Loucy (cell line): Measurements from ENCODE around the gene AGPAT3.

Experiments used
- H2AFZ ChIP-seq: fragments of 200-600 bp; sonication (generic); 2 replicates; pipeline ENCODE4 v1.6.0; 2016; ENCODE audit warnings: antibody characterized with exemption, mild to moderate bottlenecking, low read length, moderate library complexity
- H3F3A ChIP-seq: fragments of 200-600 bp; 2 replicates; pipeline ENCODE4 v1.6.0; 2016; ENCODE audit warnings: antibody characterized with exemption, low read depth, mild to moderate bottlenecking
- H3K27me3 ChIP-seq: fragments of 200-600 bp; sonication (generic); 2 replicates; pipeline ENCODE4 v1.6.1; 2014; ENCODE audit warnings: low read length, mild to moderate bottlenecking; ENCODE audit not compliant: insufficient read depth, poor library complexity, severe bottlenecking
- H3K36me3 ChIP-seq: fragments of 200-600 bp; sonication (generic); 2 replicates; pipeline ENCODE4 v1.6.1; 2016; ENCODE audit warnings: low read length; ENCODE audit not compliant: insufficient read depth
- H3K4me1 ChIP-seq: fragments of 200-600 bp; sonication (generic); 2 replicates; pipeline ENCODE4 v1.5.1; 2014; ENCODE audit warnings: low read length, mild to moderate bottlenecking; ENCODE audit not compliant: insufficient read depth, poor library complexity, severe bottlenecking
- H3K4me2 ChIP-seq: fragments of 200-600 bp; sonication (generic); 2 replicates; pipeline ENCODE4 v1.6.0; 2014; ENCODE audit warnings: antibody characterized with exemption, low read length, low read depth, mild to moderate bottlenecking; ENCODE audit not compliant: poor library complexity, severe bottlenecking
- H3K4me3 ChIP-seq: fragments of 200-600 bp; sonication (generic); 2 replicates; pipeline ENCODE4 v1.5.1; 2014; ENCODE audit warnings: low read length, mild to moderate bottlenecking, mixed read lengths; ENCODE audit not compliant: poor library complexity, severe bottlenecking
- H3K79me2 ChIP-seq: fragments of 200-600 bp; sonication (generic); 2 replicates; pipeline ENCODE4 v1.6.1; 2014; ENCODE audit warnings: low read length; ENCODE audit not compliant: insufficient read depth
- H3K9ac ChIP-seq: fragments of 200-600 bp; sonication (generic); 2 replicates; pipeline ENCODE4 v1.6.0; 2014; ENCODE audit warnings: mild to moderate bottlenecking, low read depth, low read length, moderate library complexity; ENCODE audit not compliant: poor library complexity, severe bottlenecking
- H3K9me2 ChIP-seq: fragments of 200-600 bp; sonication (generic); replicated peaks from 2 replicates; pipeline ENCODE4 v1.6.1; 2016; ENCODE audit warnings: low read depth, low read length, mixed read lengths
- H3K9me3 ChIP-seq: fragments of 200-600 bp; sonication (generic); 2 replicates; pipeline ENCODE4 v1.6.1; 2014; ENCODE audit warnings: mild to moderate bottlenecking, antibody characterized with exemption, low read length, low read depth; ENCODE audit not compliant: insufficient read depth
- H4K20me1 ChIP-seq: fragments of 200-600 bp; sonication (generic); 2 replicates; pipeline ENCODE4 v1.6.0; 2014; ENCODE audit warnings: antibody characterized with exemption, low read length, mild to moderate bottlenecking; ENCODE audit not compliant: insufficient read depth, poor library complexity, severe bottlenecking
- CTCF ChIP-seq: fragments of 200-600 bp; sonication (generic); conservative IDR thresholded peaks from 2 replicates; pipeline ENCODE4 v1.5.1; 2014; ENCODE audit warnings: mild to moderate bottlenecking, antibody characterized with exemption, low read length
- EZH2phosphoT487 ChIP-seq: fragments of 200-600 bp; IDR thresholded peaks from 2 replicates; pipeline ENCODE4 v1.6.1; 2018; ENCODE audit warnings: antibody characterized with exemption, mild to moderate bottlenecking, moderate library complexity, borderline replicate concordance

AGPAT3 gene

DNA sequence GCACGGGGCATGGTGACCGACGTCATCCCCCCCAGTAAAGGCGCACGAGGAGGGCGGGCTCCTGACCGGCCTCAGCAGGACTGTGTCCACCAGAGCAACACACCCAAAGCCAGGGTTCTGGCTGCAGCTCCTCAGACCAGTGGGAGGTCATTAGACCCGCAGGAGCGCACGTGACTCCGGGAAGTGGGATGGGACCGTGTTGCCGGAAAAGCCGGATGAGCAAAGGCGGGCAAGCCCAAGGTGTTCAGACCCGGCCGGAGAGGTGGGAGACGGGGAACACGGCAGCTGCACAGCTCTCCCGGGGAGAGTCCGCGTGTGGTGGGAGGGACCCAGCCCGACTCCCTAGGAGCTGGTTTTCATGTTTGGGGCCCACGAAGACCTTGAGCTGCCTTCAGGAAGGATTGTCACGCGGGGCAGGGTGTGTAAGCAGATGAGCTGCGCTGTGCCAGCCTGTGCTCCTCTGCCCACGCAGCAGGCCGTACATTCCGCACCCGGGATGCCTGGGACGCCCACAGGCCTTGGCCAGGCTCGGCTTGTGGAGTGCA lies 126.5 kb downstream of the AGPAT3 start:
- Histone ChIP-seq H3K36me3 (no peaks in the 10 kb centered on the region), H3K4me3 (no peak overlapping the region), H4K20me1 (no peaks in the 10 kb centered on the region), H3K4me2 (no peak overlapping the region), H3K9ac (no peak overlapping the region), H3K9me2 (no peaks in the 10 kb centered on the region), H2AFZ (no peak overlapping the region), H3K79me2 (no peaks in the 10 kb centered on the region), H3K9me3 (no peaks in the 10 kb centered on the region), H3K4me1 (no peaks in the 10 kb centered on the region), H3K27me3 (no peaks in the 10 kb centered on the region), H3F3A (no peaks in the 10 kb centered on the region)
- no peak for TF ChIP-seq CTCF
- no peak for TF ChIP-seq EZH2phosphoT487

- Histone ChIP-seq H2AFZ (no peak overlapping the region), H3K9me2 (no peaks in the 10 kb centered on the region), H3F3A (no peaks in the 10 kb centered on the region), H3K9ac (no peak overlapping the region), H4K20me1 (no peaks in the 10 kb centered on the region), H3K4me3 (no peak overlapping the region), H3K36me3 (no peaks in the 10 kb centered on the region), H3K9me3 (no peaks in the 10 kb centered on the region), H3K27me3 (no peaks in the 10 kb centered on the region), H3K79me2 (no peaks in the 10 kb centered on the region), H3K4me1 (no peaks in the 10 kb centered on the region), H3K4me2 (no peak overlapping the region)
- TF ChIP-seq CTCF (no peak), EZH2phosphoT487 (no peak)
Observed at GRCh38 chr21:43992121-43992520, 127.1 kb downstream of the AGPAT3 start.

DNA sequence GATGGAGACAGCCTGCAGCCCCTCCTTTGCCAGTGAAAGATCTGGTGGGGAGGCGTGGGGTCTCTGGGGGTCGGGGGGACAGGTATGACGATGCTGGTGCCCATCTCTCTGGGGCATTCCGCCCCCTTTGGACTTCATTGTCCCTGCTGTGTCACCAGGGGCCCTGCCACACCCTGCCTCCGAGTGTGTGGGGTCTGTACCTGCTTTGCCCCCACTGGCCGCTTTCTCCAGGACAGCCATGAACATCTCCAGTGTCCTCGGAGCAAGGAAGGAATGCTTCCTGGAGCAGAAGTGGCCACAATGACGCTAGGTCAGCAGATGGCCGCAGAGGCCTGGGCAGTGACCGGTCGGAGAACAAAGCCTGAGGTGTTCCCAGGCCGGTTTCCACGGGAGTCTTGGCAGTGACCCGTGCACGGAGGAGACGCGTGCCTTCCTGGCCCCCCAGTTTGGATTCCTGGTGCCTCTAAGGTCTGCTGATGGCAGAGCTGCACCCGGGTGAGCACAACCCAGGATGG lies 128.5 kb downstream of the AGPAT3 start:
- no peak overlapping the region for H2AFZ ChIP-seq
- no peaks in the 10 kb centered on the region for H4K20me1 ChIP-seq
- no peaks in the 10 kb centered on the region for H3F3A ChIP-seq
- no peak overlapping the region for H3K4me2 ChIP-seq
- H3K4me1 ChIP-seq, result no peaks in the 10 kb centered on the region
- no peaks in the 10 kb centered on the region for H3K27me3 ChIP-seq
- H3K9ac ChIP-seq, result no peak overlapping the region
- H3K36me3 ChIP-seq, result no peaks in the 10 kb centered on the region
- H3K79me2 ChIP-seq, result no peaks in the 10 kb centered on the region
- TF ChIP-seq EZH2phosphoT487 (no peak), CTCF (no peak)
- H3K9me3 ChIP-seq, result no peaks in the 10 kb centered on the region
- no peak overlapping the region for H3K4me3 ChIP-seq
- no peaks in the 10 kb centered on the region for H3K9me2 ChIP-seq
